ENCODE measurements around the gene CRYGB. TPM values are rescaled to one million over a fixed set of nuclear protein-coding genes. Genes with fewer than 3 reads are reported as not detected.
"Not testable (repeated sequence)": the region's sequence is repeated elsewhere in the genome, so short reads cannot be mapped to it uniquely, and the experiment has no call there.

Gene CRYGB
- total RNA-seq, 8 experiments from 2014 or later: not detected

GRCh38 chr2:208125251-208125650 is 20.7 kb downstream of the CRYGB start:
- no peak overlapping the region for H3K4me3 ChIP-seq
- H3K4me1 ChIP-seq (replicated peaks in 1 of 2): peaks cover 0 to 12% of the 10 kb centered on the region in 2 donors
- no peak for ATAC-seq (replicated peaks in 6 of 8)
- WGBS, 10 experiments: 17 to 76% (median 58%) methylated on average over 1 to 4 of the region's 4 CpGs; no CpG with 5 or more reads in 1 of the 10 experiments
- H3K27ac ChIP-seq: no peak overlapping the region
- in situ Hi-C loops (cut with MboI; ENCODE audit: low pct_unique_long_range_greater_than_20kb in 2 of 9, low sequenced_read_pairs in 9 of 9, unreplicated experiment in 9 of 9): no loop called here

GRCh38 chr2:208124013-208124715 is 21.8 kb downstream of the CRYGB start, which contains the start of gene CRYGD:
Gene CRYGD (minus strand): TSS chr2:208124524. CDS start chr2:208124473, 51 bp downstream.
- in situ Hi-C loops (cut with MboI; ENCODE audit: low pct_unique_long_range_greater_than_20kb in 2 of 9, low sequenced_read_pairs in 9 of 9, unreplicated experiment in 9 of 9): loop anchor here in 3 of 9 experiments (25.0 kb wide), 1 partner anchor 138 kb away; the partner anchor contains the start of genes IDH1 (in 3 of the 3) and PIKFYVE (in 3 of the 3)
- ATAC-seq (replicated peaks in 6 of 8): peak in 4 of 8 experiments; percentile 45 to 61 (median 54)
- H3K4me1 ChIP-seq (replicated peaks in 1 of 2); H3K27ac ChIP-seq: not testable (repeated sequence)
- 13 to 95% (median 43%) methylated on average over 2 to 10 of the region's 46 CpGs; no CpG with 5 or more reads in 1 of the 10 experiments for WGBS, 10 experiments
- peak within 1 kb of the TSS in 1 of 5 donors; percentile 23 for H3K4me3 ChIP-seq

- Histone ChIP-seq H3K4me3 (no peak overlapping the region), H3K27ac (no peak overlapping the region), H3K4me1 (replicated peaks in 1 of 2) (peaks cover 7 to 12% of the 10 kb centered on the region in 2 donors)
- WGBS, 10 experiments: 18 to 100% (median 80%) methylated on average over 1 of the region's 1 CpG; no CpG with 5 or more reads in 2 of the 10 experiments
- ATAC-seq (replicated peaks in 6 of 8): no peak
- in situ Hi-C loops (cut with MboI; ENCODE audit: low pct_unique_long_range_greater_than_20kb in 2 of 9, low sequenced_read_pairs in 9 of 9, unreplicated experiment in 9 of 9): loop anchor here in 3 of 9 experiments (25.0 kb wide), 1 partner anchor 140 kb away; the partner anchor contains the start of genes IDH1 (in 3 of the 3) and PIKFYVE (in 3 of the 3)
These were observed 23.7 kb downstream of the CRYGB start for GRCh38 chr2:208122248-208122647.

- 6 to 83% (median 37%) methylated on average over 2 to 3 of the region's 3 CpGs; no CpG with 5 or more reads in 3 of the 10 experiments for WGBS, 10 experiments
- Histone ChIP-seq H3K4me1 (replicated peaks in 1 of 2) (peaks cover 7 to 12% of the 10 kb centered on the region in 2 donors), H3K4me3 (no peak overlapping the region), H3K27ac (no peak overlapping the region)
- in situ Hi-C loops (cut with MboI; ENCODE audit: low pct_unique_long_range_greater_than_20kb in 2 of 9, low sequenced_read_pairs in 9 of 9, unreplicated experiment in 9 of 9): loop anchor here in 3 of 9 experiments (25.0 kb wide), 1 partner anchor 143 kb away; the partner anchor contains the start of genes IDH1 (in 3 of the 3) and PIKFYVE (in 3 of the 3)
- peak in 5 of 8 experiments; percentile 55 to 90 (median 66) for ATAC-seq (replicated peaks in 6 of 8)
These were observed 27.0 kb downstream of the CRYGB start for GRCh38 chr2:208118918-208119317.

DNA sequence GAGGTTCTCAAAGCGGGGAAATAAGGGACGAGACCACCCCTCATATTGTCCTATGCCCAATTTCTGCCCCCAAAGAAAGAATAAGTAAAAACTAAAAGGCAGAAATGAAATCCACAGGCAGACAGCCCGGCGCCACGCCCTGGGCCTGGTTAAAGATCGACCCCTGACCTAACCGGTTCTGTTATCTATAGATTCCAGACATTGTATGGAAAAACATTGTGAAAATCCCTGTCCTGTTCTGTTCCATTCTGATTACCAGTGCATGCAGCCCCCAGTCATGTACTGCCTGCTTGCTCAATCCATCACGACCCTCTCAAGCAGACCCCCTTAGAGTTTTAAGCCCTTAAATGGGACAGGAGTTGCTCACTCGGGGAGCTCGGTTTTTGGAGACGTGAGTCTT is 28.6 kb downstream of the CRYGB start:
- H3K4me1 ChIP-seq (replicated peaks in 1 of 2): peaks cover 7 to 15% of the 10 kb centered on the region in 2 donors
- in situ Hi-C loops (cut with MboI; ENCODE audit: low pct_unique_long_range_greater_than_20kb in 2 of 9, low sequenced_read_pairs in 9 of 9, unreplicated experiment in 9 of 9): loop anchor here in 3 of 9 experiments (25.0 kb wide), 1 partner anchor 145 kb away; the partner anchor contains the start of genes IDH1 (in 3 of the 3) and PIKFYVE (in 3 of the 3)
- H3K27ac ChIP-seq; ATAC-seq (replicated peaks in 6 of 8); H3K4me3 ChIP-seq: not testable (repeated sequence)
- WGBS, 10 experiments: 37 to 100% (median 83%) methylated on average over 1 to 4 of the region's 11 CpGs; no CpG with 5 or more reads in 3 of the 10 experiments

GRCh38 chr2:208112969-208113368 is 33.0 kb downstream of the CRYGB start:
- in situ Hi-C loops (cut with MboI; ENCODE audit: low pct_unique_long_range_greater_than_20kb in 2 of 9, low sequenced_read_pairs in 9 of 9, unreplicated experiment in 9 of 9): loop anchor here in 3 of 9 experiments (25.0 kb wide), 1 partner anchor 149 kb away; the partner anchor contains the start of genes IDH1 (in 3 of the 3) and PIKFYVE (in 3 of the 3)
- Histone ChIP-seq H3K4me1 (replicated peaks in 1 of 2) (peaks cover 0 to 3% of the 10 kb centered on the region in 2 donors), H3K4me3 (no peak overlapping the region), H3K27ac (no peak overlapping the region)
- ATAC-seq (replicated peaks in 6 of 8): peak in 1 of 8 experiments; percentile 39
- 20 to 70% (median 48%) methylated on average over 1 to 7 of the region's 7 CpGs; no CpG with 5 or more reads in 3 of the 10 experiments for WGBS, 10 experiments

DNA sequence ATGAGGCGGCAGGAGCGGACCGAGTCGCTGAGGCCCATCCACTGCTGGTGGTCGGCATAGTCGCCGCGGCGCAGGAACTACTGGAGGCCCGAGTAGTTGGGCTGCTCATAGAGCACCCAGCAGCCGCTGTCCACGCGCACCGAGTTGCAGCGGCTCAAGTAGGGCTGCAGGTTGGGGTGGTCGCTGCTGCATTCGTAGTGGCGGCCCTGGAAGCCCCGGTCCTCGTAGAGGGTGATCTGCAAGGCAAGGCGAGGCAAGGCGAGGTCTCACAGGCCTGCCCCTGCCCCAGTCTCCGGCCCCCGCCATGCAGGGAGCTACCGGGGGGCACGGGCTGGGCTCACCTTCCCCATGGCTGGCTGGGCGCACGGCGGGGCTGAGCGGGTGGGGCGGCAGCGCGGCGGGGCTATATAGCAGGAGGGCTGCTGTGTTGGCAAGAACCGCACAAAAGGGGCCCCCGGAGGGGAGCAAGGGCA is 33.6 kb downstream of the CRYGB start:
- ATAC-seq (replicated peaks in 6 of 8): peak in 2 of 8 experiments; percentile 33 to 35
- not testable (repeated sequence) for H3K4me1 ChIP-seq (replicated peaks in 1 of 2); H3K27ac ChIP-seq; H3K4me3 ChIP-seq
- in situ Hi-C loops (cut with MboI; ENCODE audit: low pct_unique_long_range_greater_than_20kb in 2 of 9, low sequenced_read_pairs in 9 of 9, unreplicated experiment in 9 of 9): loop anchor here in 3 of 9 experiments (25.0 kb wide), 1 partner anchor 150 kb away; the partner anchor contains the start of genes IDH1 (in 3 of the 3) and PIKFYVE (in 3 of the 3)
- 60 to 96% (median 60%) methylated on average over 1 to 4 of the region's 36 CpGs; no CpG with 5 or more reads in 7 of the 10 experiments for WGBS, 10 experiments

DNA sequence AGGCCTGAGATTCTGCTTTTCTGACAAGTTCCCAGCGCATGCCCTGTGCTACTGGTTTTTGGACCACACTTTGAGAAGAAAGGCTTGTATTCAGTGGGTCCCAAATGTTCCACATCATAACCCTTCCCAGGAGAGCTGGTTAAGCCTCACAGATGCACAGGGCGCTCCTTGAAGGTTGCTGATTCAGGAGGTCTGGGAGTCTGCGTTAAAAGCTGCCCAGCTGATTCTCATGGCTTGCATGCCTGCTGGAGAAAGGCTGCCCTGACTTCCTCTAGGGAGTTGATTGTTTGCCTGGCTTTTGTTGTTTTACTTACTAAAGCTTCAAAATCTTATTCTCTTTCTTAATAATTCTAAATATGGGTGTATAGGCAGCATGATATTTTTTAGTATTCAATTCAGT is 42.3 kb downstream of the CRYGB start:
- 50 to 100% (median 70%) methylated on average over 1 to 3 of the region's 3 CpGs; no CpG with 5 or more reads in 3 of the 10 experiments for WGBS, 10 experiments
- no peak for ATAC-seq (replicated peaks in 6 of 8)
- in situ Hi-C loops (cut with MboI; ENCODE audit: low pct_unique_long_range_greater_than_20kb in 2 of 9, low sequenced_read_pairs in 9 of 9, unreplicated experiment in 9 of 9): loop anchor here in 3 of 9 experiments (25.0 kb wide), 1 partner anchor 159 kb away; the partner anchor contains the start of genes IDH1 (in 3 of the 3) and PIKFYVE (in 3 of the 3)
- H3K4me1 ChIP-seq (replicated peaks in 1 of 2): no peaks in the 10 kb centered on the region
- H3K4me3 ChIP-seq: no peak overlapping the region
- H3K27ac ChIP-seq: no peak overlapping the region

- Histone ChIP-seq H3K27ac (no peak overlapping the region), H3K4me3 (no peak overlapping the region), H3K4me1 (replicated peaks in 1 of 2) (no peaks in the 10 kb centered on the region)
- 7 to 100% (median 45%) methylated on average over 2 to 8 of the region's 10 CpGs; no CpG with 5 or more reads in 1 of the 10 experiments for WGBS, 10 experiments
- ATAC-seq (replicated peaks in 6 of 8): peak in 5 of 8 experiments; percentile 37 to 72 (median 57)
- in situ Hi-C loops (cut with MboI; ENCODE audit: low pct_unique_long_range_greater_than_20kb in 2 of 9, low sequenced_read_pairs in 9 of 9, unreplicated experiment in 9 of 9): loop anchor here in 3 of 9 experiments (25.0 kb wide), 1 partner anchor 160 kb away; the partner anchor contains the start of genes IDH1 (in 3 of the 3) and PIKFYVE (in 3 of the 3)
These were observed 44.0 kb downstream of the CRYGB start for GRCh38 chr2:208101716-208102631.

DNA sequence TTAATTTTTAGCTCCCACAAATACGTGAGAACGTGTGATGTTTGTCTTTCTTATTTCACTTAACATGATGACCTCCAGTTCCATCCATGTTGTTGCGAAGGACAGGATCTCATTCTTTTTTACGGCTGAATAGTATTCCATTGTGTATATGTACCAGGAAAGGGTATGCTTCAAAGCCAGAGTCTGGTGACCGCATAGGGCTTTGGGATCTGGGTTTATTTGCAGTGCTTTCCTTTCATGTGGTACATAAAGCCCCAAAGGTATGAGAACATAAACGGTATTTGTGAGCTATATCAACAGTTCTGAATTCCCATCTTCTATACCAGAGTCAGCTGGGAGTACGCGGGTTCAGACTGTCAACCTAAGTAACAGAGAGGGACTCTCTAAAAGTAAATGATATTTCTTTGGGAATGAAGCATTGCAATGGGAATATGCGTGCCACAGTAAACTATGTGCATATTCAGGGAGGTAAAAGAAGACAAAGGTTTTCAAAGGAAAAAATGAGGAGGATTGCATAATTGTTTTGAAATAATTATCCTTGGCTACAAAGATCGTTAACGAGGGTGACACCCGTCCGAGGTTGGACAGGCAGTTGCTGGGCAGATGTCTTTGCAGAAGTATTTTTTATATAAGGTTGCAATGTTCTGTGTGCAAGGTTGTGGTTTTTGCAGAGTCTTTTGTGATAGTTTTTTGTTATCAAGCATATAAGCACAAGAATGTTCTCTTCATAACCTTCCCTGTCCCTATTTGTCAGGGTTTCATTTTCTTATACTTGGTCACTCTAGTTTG is 46.1 kb downstream of the CRYGB start:
- Histone ChIP-seq H3K4me1 (replicated peaks in 1 of 2) (no peaks in the 10 kb centered on the region), H3K27ac (no peak overlapping the region), H3K4me3 (no peak overlapping the region)
- ATAC-seq (replicated peaks in 6 of 8): peak in 3 of 8 experiments; percentile 34 to 67 (median 47)
- WGBS, 10 experiments: 20 to 100% (median 77%) methylated on average over 1 to 13 of the region's 13 CpGs
- in situ Hi-C loops (cut with MboI; ENCODE audit: low pct_unique_long_range_greater_than_20kb in 2 of 9, low sequenced_read_pairs in 9 of 9, unreplicated experiment in 9 of 9): loop anchor here in 3 of 9 experiments (25.0 kb wide), 1 partner anchor 162 kb away; the partner anchor contains the start of genes IDH1 (in 3 of the 3) and PIKFYVE (in 3 of the 3)

DNA sequence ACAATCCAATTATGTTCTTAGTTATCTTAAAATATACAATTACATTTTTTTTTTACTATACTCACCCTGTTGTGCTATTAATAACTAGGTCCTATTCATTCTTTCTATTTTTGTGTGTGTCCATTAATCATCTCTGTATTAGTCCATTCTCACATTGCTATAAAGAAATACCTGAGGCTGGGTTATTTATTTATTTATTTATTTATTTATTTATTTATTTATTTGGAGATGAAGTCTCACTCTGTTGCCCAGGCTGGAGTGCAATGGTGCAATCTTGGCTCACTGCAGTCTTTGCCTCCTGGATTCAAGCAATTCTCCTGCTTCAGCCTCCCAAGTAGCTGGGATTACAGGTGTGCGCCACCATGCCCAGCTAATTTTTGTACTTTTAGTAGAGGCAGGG is 47.3 kb downstream of the CRYGB start:
- in situ Hi-C loops (cut with MboI; ENCODE audit: low pct_unique_long_range_greater_than_20kb in 2 of 9, low sequenced_read_pairs in 9 of 9, unreplicated experiment in 9 of 9); H3K4me3 ChIP-seq; H3K4me1 ChIP-seq (replicated peaks in 1 of 2); H3K27ac ChIP-seq; ATAC-seq (replicated peaks in 6 of 8): not testable (repeated sequence)
- WGBS, 10 experiments: 80 to 100% (median 100%) methylated on average over 1 of the region's 1 CpG; no CpG with 5 or more reads in 5 of the 10 experiments
